HG03342 (cell line): ENCODE measurements around the gene TRIOBP.

Experiments
- ATAC-seq: cut with Tn5 transposase; IDR thresholded peaks from one replicate; pipeline ENCODE4 v1.9.1; 2021; ENCODE audit warnings: mild to moderate bottlenecking, moderate library complexity; ENCODE audit not compliant: unreplicated experiment

TRIOBP gene

DNA sequence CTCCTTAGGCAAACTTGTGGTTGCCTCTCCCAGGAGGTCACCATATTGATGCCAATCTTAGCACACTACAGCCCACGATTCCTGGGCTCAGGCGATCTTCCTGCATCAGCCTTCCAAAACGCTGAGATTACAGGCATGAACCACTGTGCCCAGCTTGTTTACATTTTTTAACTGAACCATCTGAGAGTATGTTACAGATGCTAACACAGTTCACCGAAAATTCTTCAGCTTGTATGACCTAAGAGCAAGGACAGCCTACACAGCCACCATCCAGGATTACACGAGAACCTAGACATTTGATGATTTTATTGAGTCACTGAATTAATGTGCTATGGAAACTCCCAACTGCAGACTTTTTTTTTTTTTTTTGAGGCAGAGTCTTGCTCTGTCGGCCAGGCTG lies 27.3 kb upstream of the TRIOBP start:
- no peak for ATAC-seq

- ATAC-seq = no peak
These were observed 24.5 kb upstream of the TRIOBP start for GRCh38 chr22:37672206-37672919.

DNA sequence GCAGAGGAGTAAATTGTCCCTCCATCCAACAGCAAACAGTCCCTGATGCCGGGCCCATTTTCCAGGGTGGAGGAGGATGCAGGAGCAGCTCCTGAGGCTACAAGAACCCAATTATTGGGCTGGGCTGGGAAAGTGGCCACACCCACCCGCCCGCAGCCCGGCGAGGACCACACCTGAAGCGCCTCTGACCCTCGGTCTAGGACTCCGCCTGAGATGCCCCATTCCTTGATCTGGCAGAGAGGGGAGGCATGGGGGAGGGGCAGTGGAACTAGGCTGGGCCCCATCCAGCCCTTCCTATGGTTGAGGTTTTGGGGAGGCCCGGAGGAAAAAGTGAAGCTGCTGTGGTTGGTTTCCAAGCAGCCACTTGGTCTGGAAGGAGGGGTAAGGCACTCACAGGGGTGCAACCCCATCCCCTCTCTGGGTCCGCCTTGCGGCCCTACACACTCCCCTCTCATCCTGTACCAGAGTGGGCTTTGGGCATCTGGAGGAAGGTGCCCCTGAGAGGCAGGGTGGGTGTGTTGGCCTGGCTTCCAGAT lies 23.9 kb upstream of the TRIOBP start:
- no peak for ATAC-seq

DNA sequence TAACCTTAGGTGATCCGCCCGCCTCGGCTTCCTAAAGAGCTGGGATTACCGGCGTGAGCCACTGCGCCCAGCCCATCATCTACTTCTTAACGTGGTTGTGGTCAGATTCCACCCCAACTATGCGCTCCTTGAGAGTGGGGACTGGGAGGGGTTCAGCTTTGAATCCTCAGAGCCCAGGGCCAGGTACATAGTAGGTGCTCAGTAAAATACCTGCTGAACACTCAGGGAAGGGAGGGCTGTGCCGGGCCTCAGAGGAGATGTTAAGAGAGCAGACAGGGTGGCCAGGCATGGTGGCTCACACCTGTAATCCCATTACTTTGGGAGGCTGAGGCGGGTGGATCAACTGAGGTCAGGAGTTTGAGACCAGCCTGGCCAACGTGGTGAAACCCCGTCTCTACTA lies 22.6 kb upstream of the TRIOBP start:
- ATAC-seq = no peak

DNA sequence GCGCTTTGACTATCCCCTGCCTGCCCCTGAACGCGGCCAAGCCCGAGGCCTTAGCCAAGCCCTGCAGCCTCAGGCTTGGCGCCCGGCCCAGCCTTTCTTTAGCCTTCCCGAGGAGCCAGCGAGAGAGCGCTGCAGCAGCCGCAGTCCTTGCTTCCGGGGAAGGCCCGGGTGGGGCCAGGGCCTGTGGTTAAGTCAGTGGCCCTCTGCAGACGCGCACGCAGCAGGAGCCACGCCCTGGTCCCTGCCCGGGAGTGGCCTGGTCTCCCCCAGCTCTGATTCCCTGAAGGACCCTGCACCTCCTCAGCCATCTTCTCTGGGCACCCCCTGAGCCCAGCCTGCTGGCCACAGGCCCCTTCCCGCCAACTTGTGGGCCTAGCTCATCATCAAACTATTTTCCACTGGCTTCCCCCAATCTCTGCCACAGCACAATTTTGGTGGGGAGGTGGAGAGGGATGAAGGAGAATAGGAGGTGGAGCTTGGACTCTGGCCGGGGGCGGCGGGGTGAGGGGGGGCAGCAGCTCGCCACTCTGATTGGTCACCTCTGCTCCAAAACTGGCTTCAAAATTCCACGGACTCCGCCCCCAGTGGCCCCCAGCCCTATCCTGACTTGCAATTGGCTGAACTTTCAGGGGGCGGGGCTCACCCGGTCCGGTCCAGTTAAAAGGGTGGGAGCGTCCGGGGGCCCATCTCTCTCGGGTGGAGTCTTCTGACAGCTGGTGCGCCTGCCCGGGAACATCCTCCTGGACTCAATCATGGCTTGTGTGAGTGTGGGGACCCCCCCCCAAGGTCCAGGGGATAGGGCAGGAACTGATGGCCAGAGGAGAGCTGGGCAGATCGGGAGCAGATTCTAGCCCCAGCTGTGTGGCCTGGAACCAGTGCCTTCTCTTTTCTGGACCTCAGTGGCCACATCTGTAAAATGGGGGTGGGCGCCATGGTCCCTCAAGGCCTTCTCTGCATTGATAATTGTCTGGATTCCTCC lies 21.6 kb upstream of the TRIOBP start, which contains the start of gene LGALS1:
Gene LGALS1 (plus strand): TSS at position 686 of the 979 bp plus-strand sequence. CDS start 67 bp downstream, at position 753.
- ATAC-seq = no peak

DNA sequence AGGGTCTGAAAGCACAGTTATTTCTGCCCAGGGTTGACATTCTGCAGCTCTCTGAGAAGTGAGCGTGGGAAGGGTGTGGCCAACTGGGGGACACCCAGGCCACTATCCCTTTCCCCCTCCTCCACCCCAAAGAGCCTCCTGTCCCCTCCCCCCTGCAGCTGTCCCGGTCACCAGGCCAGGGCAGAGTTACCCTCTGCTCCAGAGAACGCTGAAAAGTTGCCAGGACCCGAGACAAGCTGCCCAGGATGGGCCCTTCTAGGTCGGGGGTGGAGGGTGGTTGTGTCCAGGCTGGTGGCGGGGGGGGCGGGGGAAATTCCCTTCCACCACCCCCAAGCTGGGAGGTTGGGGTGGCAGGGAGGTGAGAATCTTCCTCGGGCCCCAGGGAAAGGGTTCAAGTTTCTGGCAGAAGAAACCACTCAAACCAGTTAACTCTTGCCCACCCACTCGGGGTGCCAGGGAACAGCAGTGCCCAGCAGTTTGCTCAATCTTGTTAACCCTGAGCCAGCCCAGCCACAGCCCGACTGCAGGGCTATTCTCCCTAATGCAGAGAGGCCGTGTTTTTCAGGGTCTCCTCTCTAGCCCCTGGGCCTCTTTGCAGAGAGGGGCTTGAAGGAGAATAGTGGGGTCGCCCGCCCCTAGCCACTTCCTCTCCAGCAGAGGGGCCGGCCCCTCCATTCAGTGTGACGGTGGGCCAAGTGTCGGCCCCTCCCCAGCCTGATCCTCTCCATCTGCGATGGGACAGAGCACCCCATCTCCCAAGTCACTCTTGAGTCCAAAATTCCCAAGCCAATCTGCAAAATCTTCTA lies 20.7 kb upstream of the TRIOBP start:
- no peak for ATAC-seq

DNA sequence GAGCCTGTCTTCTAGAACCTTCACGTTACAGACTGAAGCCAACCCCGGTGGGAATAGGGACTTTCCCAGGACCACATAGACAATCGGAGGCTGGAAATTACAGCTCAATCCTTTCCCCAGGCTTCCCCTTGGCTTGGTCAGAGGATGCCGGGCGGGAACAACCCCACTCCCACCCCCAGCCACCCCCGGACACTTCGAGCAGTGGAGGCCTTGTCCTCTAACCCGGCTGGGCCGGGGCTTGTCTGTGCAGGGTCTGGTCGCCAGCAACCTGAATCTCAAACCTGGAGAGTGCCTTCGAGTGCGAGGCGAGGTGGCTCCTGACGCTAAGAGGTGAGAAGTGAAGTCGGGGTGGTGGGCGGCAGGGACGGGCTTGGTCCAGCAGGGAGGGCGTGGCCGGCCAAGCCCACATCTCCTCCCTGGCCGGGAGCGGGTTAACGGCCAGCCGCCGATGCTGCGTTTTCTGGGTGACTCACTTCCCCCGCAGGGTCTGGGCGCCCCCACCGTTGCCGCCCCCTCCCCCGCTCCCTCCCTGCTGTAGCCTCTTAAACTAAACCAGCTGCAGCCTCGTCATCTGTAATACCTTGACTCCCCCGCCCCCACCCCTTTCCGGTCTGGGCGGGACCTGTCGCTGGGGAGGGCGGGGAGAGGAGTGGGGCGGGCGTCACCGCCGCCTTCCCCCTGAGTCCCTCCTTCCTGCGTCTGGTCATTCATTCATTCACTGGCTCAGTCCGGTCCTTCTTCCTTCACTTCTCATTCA lies 19.9 kb upstream of the TRIOBP start:
- peak; percentile 58 for ATAC-seq

DNA sequence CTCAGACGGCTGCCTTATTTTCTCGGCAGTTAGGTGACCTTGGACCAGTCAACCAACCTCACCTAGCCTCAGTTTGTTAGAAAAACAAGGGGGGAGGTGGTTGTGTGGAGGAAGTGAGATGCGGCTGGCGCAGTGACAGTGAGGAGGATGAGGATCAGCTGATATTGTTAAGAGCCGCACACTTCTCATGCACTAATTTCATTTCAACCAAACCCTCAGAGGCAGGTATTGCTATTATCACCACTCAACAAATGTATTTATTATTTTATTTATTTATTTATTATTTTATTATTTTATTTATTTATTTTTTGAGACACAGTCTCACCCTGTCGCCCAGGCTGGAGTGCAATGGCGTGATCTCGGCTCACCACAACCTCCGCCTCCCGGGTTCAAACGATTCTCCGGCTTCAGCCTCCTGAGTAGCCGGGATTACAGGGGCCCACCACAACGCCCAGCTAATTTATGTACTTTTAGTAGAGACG lies 19.3 kb upstream of the TRIOBP start:
- ATAC-seq = no peak

- no peak for ATAC-seq
These were observed 18.5 kb upstream of the TRIOBP start for GRCh38 chr22:37678372-37678771.

- no peak for ATAC-seq
These were observed 17.2 kb upstream of the TRIOBP start for GRCh38 chr22:37679670-37680069.

GRCh38 chr22:37680191-37680851 lies 16.5 kb upstream of the TRIOBP start:
- no peak for ATAC-seq

DNA sequence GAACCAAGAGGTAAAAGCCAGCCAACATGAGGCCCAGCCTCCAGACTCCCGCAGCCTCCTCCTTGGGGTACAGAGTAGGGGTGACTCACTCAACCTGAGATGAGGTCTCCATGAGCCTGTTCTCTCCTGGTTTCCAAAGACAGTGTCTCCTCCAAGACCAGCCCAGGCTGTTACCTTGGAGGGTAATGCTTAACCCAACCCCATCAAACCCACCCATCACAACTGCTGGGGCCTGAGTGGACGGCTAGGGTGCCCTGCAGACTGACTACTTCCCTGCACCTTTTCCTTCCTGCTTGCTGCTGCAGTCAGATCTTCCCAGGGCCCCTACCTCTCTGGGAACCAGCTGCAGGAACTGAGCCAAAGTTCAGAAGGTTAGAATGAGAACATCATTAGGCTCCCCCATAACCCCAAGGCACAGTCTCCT lies 15.8 kb upstream of the TRIOBP start:
- ATAC-seq = no peak

GRCh38 chr22:37681556-37682049 lies 15.2 kb upstream of the TRIOBP start:
- ATAC-seq = no peak

GRCh38 chr22:37684803-37685615 lies 11.8 kb upstream of the TRIOBP start:
- no peak for ATAC-seq

- peak; percentile 83 for ATAC-seq
These were observed 10.6 kb upstream of the TRIOBP start, which contains the start of gene NOL12 for GRCh38 chr22:37686002-37686982. Gene NOL12 (plus strand): TSS chr22:37686343. CDS start chr22:37686393, 50 bp downstream.

DNA sequence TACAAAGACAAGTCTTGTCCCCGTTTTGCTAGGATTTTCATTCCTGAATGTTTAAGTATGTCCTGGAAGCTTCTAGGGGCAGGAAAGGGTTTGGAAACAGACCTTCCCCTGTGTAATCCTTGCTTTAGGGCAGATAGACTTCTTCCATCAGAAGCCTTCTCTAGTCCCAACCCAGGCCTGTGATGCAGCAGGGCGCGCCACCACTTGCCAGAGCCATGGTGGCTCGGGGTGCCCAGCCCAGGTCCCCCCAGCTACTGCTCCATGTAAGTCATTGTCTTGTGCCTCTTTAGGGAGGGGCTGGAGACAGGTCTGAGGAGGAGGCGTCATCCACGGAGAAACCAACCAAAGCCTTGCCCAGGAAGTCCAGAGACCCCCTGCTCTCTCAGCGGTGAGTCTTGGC lies 6.4 kb upstream of the TRIOBP start:
- ATAC-seq = no peak

GRCh38 chr22:37690901-37691504 lies 5.8 kb upstream of the TRIOBP start:
- ATAC-seq = no peak
